Parathyroid adenoma (tissue), 2 donors: ENCODE measurements around the gene S100G.
"Not testable (repeated sequence)": the region's sequence is repeated elsewhere in the genome, so short reads cannot be mapped to it uniquely, and the experiment has no call there.

ENCODE experiments used
- H2AFZ ChIP-seq: fragments of 300-600 bp; sonication (generic); one replicate; pipeline ENCODE4 v1.7.0; 2017; ENCODE audit warnings: antibody characterized with exemption, mild to moderate bottlenecking
- H3K27ac ChIP-seq: fragments of 300-600 bp; sonication (generic); one replicate; pipeline ENCODE4 v1.7.0; 2017
- H3K27me3 ChIP-seq: fragments of 300-600 bp; sonication (generic); one replicate; pipeline ENCODE4 v1.7.0; 2017; ENCODE audit warnings: low read length; ENCODE audit not compliant: control insufficient read depth, insufficient read depth
- H3K36me3 ChIP-seq: fragments of 300-600 bp; sonication (generic); one replicate; pipeline ENCODE4 v1.7.0; 2017; ENCODE audit warnings: low read length; ENCODE audit not compliant: control insufficient read depth, insufficient read depth
- H3K4me1 ChIP-seq: fragments of 300-600 bp; sonication (generic); one replicate; pipeline ENCODE4 v1.7.0; 2017; ENCODE audit warnings: control low read depth
- H3K4me2 ChIP-seq: fragments of 300-600 bp; sonication (generic); one replicate; pipeline ENCODE4 v1.7.0; 2017; ENCODE audit warnings: low read length
- H3K4me3 ChIP-seq: fragments of 300-600 bp; sonication (generic); one replicate; pipeline ENCODE4 v1.7.0; 2017; ENCODE audit warnings: low read depth, low read length
- H3K79me2 ChIP-seq: fragments of 300-600 bp; sonication (generic); one replicate; pipeline ENCODE4 v1.7.0; 2017; ENCODE audit warnings: control low read depth
- H3K9ac ChIP-seq: fragments of 300-600 bp; sonication (generic); one replicate; pipeline ENCODE4 v1.7.0; 2017; ENCODE audit warnings: mild to moderate bottlenecking
- H3K9me3 ChIP-seq: fragments of 300-600 bp; sonication (generic); one replicate; pipeline ENCODE4 v1.7.0; 2017; ENCODE audit warnings: low read length; ENCODE audit not compliant: control insufficient read depth
- TF ChIP-seq, protein P1 (sequence below): fragments of 300-600 bp; sonication (generic); IDR thresholded peaks from one replicate; pipeline ENCODE4 v1.7.0; 2017; ENCODE audit warnings: antibody characterized with exemption, mild to moderate bottlenecking
- donor health status: primary hyperparathyroidism.

The S100G gene

DNA sequence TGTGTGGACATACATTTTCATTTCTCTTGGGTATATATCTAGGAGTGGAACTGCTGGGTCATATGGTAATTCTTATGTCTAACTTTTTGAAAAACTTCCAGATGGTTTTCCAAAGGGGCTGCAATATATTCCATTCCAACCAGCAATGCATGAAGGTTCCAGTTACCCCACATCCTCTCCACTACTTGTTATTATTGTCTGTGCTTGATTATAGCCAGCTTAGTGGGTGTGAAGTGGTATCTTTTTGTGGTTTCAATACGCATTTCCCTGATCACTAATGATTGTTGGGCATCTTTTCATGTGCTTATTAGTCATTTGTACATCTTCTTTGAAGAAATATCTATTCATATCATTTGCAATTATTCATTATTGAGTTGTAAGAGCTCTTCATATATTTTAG, 31.5 kb upstream of the S100G start:
- no peaks in the 10 kb centered on the region for H3K4me1 ChIP-seq
- no peak overlapping the region for H3K27ac ChIP-seq
- no peak overlapping the region for H2AFZ ChIP-seq
- H3K9me3 ChIP-seq, result no peaks in the 10 kb centered on the region
- H3K36me3 ChIP-seq, result no peaks in the 10 kb centered on the region
- no peak overlapping the region for H3K9ac ChIP-seq
- TF ChIP-seq, protein P1, sequence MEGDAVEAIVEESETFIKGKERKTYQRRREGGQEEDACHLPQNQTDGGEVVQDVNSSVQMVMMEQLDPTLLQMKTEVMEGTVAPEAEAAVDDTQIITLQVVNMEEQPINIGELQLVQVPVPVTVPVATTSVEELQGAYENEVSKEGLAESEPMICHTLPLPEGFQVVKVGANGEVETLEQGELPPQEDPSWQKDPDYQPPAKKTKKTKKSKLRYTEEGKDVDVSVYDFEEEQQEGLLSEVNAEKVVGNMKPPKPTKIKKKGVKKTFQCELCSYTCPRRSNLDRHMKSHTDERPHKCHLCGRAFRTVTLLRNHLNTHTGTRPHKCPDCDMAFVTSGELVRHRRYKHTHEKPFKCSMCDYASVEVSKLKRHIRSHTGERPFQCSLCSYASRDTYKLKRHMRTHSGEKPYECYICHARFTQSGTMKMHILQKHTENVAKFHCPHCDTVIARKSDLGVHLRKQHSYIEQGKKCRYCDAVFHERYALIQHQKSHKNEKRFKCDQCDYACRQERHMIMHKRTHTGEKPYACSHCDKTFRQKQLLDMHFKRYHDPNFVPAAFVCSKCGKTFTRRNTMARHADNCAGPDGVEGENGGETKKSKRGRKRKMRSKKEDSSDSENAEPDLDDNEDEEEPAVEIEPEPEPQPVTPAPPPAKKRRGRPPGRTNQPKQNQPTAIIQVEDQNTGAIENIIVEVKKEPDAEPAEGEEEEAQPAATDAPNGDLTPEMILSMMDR, result no peak
- H3K4me2 ChIP-seq, result no peak overlapping the region
- H3K27me3 ChIP-seq, result no peaks in the 10 kb centered on the region
- H3K4me3 ChIP-seq, result no peak overlapping the region
- H3K79me2 ChIP-seq, result no peaks in the 10 kb centered on the region

DNA sequence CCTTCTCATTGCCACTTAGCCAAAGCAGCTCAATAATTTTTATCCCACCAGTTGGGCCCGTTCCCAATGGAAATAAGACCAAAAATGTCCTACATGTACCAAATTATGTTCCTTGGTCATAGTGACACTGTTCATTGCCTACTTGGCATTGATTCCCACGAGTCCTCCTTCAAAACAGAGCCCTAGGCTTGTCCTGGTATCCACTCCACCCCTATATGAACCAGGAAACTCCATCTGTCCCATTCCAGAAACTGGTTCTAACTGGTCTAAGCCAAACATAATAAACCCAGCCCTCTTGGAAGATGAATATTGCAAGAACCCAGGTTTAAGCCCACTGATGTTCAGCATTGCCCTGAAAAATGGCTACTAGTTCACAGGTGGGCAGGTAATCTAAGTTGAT, 30.9 kb upstream of the S100G start:
- no peak overlapping the region for H3K9ac ChIP-seq
- H3K27me3 ChIP-seq, result no peaks in the 10 kb centered on the region
- H3K9me3 ChIP-seq, result no peaks in the 10 kb centered on the region
- TF ChIP-seq, protein P1, result no peak
- no peaks in the 10 kb centered on the region for H3K79me2 ChIP-seq
- H2AFZ ChIP-seq, result no peak overlapping the region
- no peaks in the 10 kb centered on the region for H3K4me1 ChIP-seq
- H3K36me3 ChIP-seq, result no peaks in the 10 kb centered on the region
- H3K27ac ChIP-seq, result no peak overlapping the region
- H3K4me3 ChIP-seq, result no peak overlapping the region
- H3K4me2 ChIP-seq, result no peak overlapping the region

DNA sequence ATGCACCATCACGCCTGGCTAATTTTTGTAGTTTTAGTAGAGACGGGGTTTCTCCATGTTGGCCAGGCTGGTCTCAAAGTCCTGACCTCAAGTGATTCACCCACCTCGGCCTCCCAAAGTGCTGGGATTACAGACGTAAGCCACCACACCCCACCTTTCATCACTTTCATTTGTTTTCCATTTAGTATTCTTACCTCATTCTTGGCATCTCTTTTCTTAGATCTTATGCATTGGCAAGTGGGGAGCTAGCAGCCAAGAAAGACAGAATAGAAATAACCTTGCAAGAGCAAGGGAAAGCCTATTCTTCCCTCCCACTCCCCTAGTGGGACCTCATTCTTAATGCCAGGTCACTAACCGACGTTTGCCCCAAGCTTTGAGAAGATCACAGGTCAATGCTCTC, 21.4 kb upstream of the S100G start:
- Histone ChIP-seq H2AFZ (peak overlapping the region; percentile 28), H3K27ac (peak overlapping the region; percentile 81), H3K4me1 (peaks cover 29% of the 10 kb centered on the region)
- H3K79me2 ChIP-seq, H3K9me3 ChIP-seq, H3K27me3 ChIP-seq, H3K4me3 ChIP-seq, H3K4me2 ChIP-seq, H3K9ac ChIP-seq, H3K36me3 ChIP-seq: not testable (repeated sequence)

DNA sequence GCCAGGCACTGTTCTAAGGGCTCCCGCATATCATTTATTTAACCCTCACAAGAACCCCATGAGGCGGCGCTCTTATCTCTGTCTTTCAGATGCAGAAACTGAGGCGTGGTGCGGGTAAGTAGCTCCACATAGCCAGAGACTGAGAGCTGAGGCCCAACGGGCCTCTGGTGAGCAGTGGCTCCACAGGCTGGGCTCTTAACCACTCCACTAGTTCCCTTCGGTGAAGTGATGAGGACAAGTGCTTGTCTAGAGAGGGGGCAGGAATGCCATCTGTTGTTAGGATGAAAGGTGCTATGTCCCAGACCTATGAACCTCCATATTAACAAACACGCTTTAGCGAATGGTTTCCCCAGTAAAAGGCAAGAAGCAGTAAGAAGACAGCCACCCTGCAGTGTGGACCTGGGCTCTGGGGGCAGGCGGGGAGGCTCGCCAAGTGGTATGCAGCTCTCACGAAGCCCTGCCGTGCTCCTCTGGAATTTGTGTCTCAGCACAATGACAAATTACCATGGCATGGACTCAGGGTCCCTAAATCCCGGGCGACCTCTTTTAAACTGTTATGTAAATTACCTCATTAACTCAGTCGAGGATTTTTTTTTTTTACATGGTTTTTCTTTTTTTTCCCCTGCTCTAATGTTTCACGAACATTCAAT, 20.9 kb upstream of the S100G start:
- Histone ChIP-seq H3K9me3 (no peaks in the 10 kb centered on the region), H2AFZ (no peak overlapping the region), H3K79me2 (no peaks in the 10 kb centered on the region), H3K4me3 (no peak overlapping the region), H3K27ac (peak overlapping the region; percentile 81), H3K9ac (no peak overlapping the region), H3K4me1 (peaks cover 29% of the 10 kb centered on the region), H3K36me3 (no peaks in the 10 kb centered on the region), H3K4me2 (no peak overlapping the region), H3K27me3 (no peaks in the 10 kb centered on the region)
- TF ChIP-seq, protein P1, result no peak

DNA sequence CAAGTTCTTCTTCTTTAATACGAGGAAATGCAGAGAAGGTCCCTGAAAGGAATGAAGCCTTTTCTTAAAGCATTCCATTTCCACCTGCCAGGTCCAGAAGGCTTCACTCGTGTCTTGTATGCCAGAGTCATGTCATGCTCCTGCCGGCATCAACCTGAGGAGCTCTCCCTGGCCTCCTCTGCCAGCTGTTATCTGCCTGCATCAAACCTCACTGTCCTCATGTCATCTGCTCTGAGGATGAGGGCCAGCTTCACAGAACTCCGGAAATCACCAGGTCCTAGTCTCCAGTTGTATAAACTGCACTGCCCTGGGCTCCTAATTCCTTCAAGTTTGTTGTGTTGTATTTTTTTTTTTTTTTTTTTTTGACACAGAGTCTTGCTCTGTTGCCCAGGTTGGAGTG, 20.0 kb upstream of the S100G start:
- Histone ChIP-seq H3K9me3 (no peaks in the 10 kb centered on the region), H3K9ac (no peak overlapping the region), H3K4me3 (no peak overlapping the region), H3K4me1 (peaks cover 32% of the 10 kb centered on the region), H2AFZ (no peak overlapping the region), H3K27me3 (no peaks in the 10 kb centered on the region), H3K27ac (peak overlapping the region; percentile 81), H3K79me2 (no peaks in the 10 kb centered on the region), H3K36me3 (no peaks in the 10 kb centered on the region), H3K4me2 (no peak overlapping the region)
- TF ChIP-seq, protein P1, result no peak
